HepG2 (cell line): Measurements from ENCODE around the gene PLP1. TPM values are rescaled to one million over a fixed set of nuclear protein-coding genes. Genes with fewer than 3 reads are reported as not detected.

Source experiments
- ATF7 ChIP-seq, 2 experiments: fragments of 450-650 bp in 1 of 2; sonication (generic) in 1 of 2; formaldehyde crosslinking in 1 of 2; IDR thresholded peaks; 2 replicates each; pipeline versions ENCODE4 v1.4.0 to v1.6.1; 2016 to 2020; ENCODE audit warnings: antibody characterized with exemption in 1 of 2, mild to moderate bottlenecking in 1 of 2, missing genetic modification reagents in 1 of 2
- NFE2 ChIP-seq: sonication (generic); formaldehyde crosslinking; IDR thresholded peaks from 2 replicates; pipeline ENCODE4 v1.4.0; 2020; ENCODE audit warnings: missing genetic modification reagents
- ZNF274 ChIP-seq: sonication (generic); formaldehyde crosslinking; IDR thresholded peaks from 2 replicates; pipeline ENCODE4 v1.5.1; 2020; ENCODE audit warnings: mild to moderate bottlenecking, missing genetic modification reagents
- ZNF446 ChIP-seq: sonication (generic); formaldehyde crosslinking; IDR thresholded peaks from 2 replicates; pipeline ENCODE4 v1.5.0; 2020; ENCODE audit warnings: mild to moderate bottlenecking, missing genetic modification reagents
- ZNF605 ChIP-seq: sonication (generic); formaldehyde crosslinking; IDR thresholded peaks from 2 replicates; pipeline ENCODE4 v1.8.0; 2022; ENCODE audit warnings: mild to moderate bottlenecking, missing genetic modification reagents
- ZSCAN21 ChIP-seq: sonication (generic); formaldehyde crosslinking; IDR thresholded peaks from 2 replicates; pipeline ENCODE4 v1.8.0; 2022; ENCODE audit warnings: mild to moderate bottlenecking, missing genetic modification reagents, moderate library complexity, borderline replicate concordance
- polyA plus RNA-seq, 8 experiments: library from polyadenylated mRNA; depleted of rRNA in 3 of 8; stranded (reverse) in 7 of 8; unstranded in 1 of 8; fragments of >200 nt; fragmentation: Illumina TruSeq in 4 of 8; extraction: Trizol in 4 of 8; gene quantifications; 2 replicates each; pipeline versions ENCODE4 v1.2.1 to v1.2.3, GENCODE V29; 2011 to 2016; ENCODE audit warnings: low read depth in 4 of 8, missing spikeins in 1 of 8, mixed read lengths in 1 of 8; ENCODE audit not compliant: insufficient read depth in 1 of 8
- total RNA-seq, 5 experiments: library from RNA; depleted of rRNA; stranded (reverse); fragments of >200 nt; fragmentation: Illumina TruSeq; extraction: Trizol; gene quantifications; 2 replicates each; pipeline ENCODE4 v1.2.3, GENCODE V29; 2016; ENCODE audit warnings: low read depth in 1 of 5
- TF ChIP-seq, protein P1 (sequence below): sonication (generic); formaldehyde crosslinking; IDR thresholded peaks from 2 replicates; pipeline ENCODE4 v1.5.0; 2020; ENCODE audit warnings: mild to moderate bottlenecking, missing genetic modification reagents
- TF ChIP-seq, protein P2 (sequence below): sonication (generic); formaldehyde crosslinking; conservative IDR thresholded peaks from 2 replicates; pipeline ENCODE4 v1.8.0; 2022; ENCODE audit warnings: low read depth, missing genetic modification reagents

Gene PLP1
- total and polyA plus RNA-seq, 2 of the 13 experiments (the other 11 are each of a cell fraction or from before 2014, with no cell fraction given): 0.15 to 0.27 TPM

DNA sequence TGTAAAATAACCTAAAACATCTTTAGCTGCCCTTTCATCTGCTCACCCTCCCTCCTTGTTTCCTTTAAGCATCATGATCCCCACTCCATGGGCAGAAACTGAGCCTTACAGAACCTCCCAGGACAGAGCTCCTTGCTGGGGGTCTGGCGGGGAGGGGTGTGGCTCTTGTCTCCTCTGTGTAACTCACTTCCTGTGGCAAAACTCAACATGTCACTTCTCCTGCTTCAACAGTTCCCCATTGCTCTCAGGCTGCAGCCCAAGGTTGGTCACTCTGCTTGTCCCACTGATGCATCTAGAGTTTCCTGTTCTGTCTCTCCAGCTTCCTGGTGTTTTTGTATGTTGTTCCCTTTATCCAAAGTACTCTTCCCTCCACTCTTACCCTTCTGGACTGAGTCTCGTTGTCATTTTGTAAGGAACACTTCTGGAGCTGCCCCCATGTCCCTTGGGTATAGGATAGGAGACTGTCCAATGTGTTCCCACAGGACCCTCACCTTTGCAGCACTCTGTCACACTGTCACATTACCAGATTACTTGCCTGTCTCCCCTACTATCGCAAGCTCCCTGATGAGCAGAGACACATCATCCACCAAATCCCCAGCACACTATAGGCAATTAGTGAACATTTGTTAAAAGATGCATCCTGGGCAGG lies 46.4 kb upstream of the PLP1 start (continued):
- TF ChIP-seq, protein P1, sequence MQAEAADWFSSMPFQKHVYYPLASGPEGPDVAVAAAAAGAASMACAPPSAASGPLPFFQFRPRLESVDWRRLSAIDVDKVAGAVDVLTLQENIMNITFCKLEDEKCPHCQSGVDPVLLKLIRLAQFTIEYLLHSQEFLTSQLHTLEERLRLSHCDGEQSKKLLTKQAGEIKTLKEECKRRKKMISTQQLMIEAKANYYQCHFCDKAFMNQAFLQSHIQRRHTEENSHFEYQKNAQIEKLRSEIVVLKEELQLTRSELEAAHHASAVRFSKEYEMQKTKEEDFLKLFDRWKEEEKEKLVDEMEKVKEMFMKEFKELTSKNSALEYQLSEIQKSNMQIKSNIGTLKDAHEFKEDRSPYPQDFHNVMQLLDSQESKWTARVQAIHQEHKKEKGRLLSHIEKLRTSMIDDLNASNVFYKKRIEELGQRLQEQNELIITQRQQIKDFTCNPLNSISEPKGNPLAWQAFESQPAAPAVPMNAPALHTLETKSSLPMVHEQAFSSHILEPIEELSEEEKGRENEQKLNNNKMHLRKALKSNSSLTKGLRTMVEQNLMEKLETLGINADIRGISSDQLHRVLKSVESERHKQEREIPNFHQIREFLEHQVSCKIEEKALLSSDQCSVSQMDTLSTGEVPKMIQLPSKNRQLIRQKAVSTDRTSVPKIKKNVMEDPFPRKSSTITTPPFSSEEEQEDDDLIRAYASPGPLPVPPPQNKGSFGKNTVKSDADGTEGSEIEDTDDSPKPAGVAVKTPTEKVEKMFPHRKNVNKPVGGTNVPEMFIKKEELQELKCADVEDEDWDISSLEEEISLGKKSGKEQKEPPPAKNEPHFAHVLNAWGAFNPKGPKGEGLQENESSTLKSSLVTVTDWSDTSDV (CRISPR knock-in tag): no peak
- TF ChIP-seq ZNF605 (CRISPR knock-in tag): no peak
- TF ChIP-seq ATF7 (IDR thresholded peaks at IDR 0.05): no peak
- TF ChIP-seq ATF7 (CRISPR knock-in tag; IDR thresholded peaks at IDR 0.05): no peak
- no peak for TF ChIP-seq ZNF446 (CRISPR knock-in tag)
- TF ChIP-seq, protein P2, sequence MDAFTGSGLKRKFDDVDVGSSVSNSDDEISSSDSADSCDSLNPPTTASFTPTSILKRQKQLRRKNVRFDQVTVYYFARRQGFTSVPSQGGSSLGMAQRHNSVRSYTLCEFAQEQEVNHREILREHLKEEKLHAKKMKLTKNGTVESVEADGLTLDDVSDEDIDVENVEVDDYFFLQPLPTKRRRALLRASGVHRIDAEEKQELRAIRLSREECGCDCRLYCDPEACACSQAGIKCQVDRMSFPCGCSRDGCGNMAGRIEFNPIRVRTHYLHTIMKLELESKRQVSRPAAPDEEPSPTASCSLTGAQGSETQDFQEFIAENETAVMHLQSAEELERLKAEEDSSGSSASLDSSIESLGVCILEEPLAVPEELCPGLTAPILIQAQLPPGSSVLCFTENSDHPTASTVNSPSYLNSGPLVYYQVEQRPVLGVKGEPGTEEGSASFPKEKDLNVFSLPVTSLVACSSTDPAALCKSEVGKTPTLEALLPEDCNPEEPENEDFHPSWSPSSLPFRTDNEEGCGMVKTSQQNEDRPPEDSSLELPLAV (CRISPR knock-in tag): no peak
- no peak for TF ChIP-seq NFE2
- no peak for TF ChIP-seq ZSCAN21 (CRISPR knock-in tag)
- no peak for TF ChIP-seq ZNF274
